Measurements from ENCODE around the gene ERCC6.

ERCC6 gene

DNA sequence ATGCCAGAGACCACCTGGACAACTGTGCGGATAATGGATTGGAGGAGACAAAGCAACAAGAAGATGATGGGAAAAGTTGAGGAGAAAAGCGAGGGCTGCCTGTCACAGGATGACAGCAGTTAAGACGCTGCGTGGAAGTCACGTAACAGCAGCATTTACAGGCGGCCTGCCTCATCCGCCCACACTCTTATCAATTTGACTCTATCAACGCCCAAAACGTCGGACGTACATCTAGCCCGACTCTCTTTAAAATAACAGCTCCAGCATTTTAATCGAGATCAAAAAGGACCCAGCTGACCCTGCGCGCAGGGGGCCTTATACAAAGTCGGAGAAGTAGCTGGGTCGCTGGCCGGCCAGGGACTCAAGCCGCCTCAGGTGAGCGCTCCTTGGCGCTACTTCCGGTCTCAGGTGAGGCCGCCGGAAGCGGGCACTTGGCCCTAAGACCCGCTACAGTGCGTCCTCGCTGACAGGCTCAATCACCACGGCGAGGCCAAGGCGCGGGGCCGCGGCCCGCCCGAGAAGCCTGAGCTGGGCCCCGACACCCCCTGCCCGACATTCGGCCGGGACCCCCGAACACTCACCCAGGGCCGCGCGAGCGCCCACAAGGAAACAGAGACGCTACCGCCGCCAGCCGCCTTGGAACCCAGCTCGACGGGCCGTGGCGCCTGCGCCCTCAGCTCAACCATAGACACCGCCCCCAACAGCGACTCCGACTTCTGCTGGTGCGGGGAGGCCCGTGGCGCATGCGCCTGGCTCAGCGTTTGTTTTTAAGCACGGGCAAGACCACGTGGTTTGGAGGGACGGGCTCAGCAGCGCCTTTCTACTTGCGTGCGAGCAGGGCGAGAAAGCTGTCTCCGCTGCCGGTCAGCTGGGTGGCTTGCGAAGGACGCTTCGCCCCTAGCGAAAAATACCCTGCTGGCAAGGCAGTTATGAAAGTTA lies at the start of gene ERCC6:
Gene ERCC6, minus strand, starts transcription at position 741 of the 939 bp plus-strand sequence.
- DNase-seq (ENCODE audit: low read depth), result peak; percentile 99
- TF ChIP-seq, protein P1, sequence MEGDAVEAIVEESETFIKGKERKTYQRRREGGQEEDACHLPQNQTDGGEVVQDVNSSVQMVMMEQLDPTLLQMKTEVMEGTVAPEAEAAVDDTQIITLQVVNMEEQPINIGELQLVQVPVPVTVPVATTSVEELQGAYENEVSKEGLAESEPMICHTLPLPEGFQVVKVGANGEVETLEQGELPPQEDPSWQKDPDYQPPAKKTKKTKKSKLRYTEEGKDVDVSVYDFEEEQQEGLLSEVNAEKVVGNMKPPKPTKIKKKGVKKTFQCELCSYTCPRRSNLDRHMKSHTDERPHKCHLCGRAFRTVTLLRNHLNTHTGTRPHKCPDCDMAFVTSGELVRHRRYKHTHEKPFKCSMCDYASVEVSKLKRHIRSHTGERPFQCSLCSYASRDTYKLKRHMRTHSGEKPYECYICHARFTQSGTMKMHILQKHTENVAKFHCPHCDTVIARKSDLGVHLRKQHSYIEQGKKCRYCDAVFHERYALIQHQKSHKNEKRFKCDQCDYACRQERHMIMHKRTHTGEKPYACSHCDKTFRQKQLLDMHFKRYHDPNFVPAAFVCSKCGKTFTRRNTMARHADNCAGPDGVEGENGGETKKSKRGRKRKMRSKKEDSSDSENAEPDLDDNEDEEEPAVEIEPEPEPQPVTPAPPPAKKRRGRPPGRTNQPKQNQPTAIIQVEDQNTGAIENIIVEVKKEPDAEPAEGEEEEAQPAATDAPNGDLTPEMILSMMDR (IDR thresholded peaks at IDR 0.05; ENCODE audit: low read length, missing control alignments), result no peak

GRCh38 chr10:49587981-49588380 lies 49.1 kb upstream of the ERCC6 start:
- TF ChIP-seq, protein P1 (IDR thresholded peaks at IDR 0.05; ENCODE audit: low read length, missing control alignments), result no peak
- no peak overlapping the region for H3K4me3 ChIP-seq (replicated peaks; ENCODE audit: low read depth, low read length)
- DNase-seq (ENCODE audit: low read depth), result no peak

More for the DNA sequence above, at the start of gene ERCC6:
- peak within 1 kb of the TSS; percentile 69 for H3K4me3 ChIP-seq (replicated peaks; ENCODE audit: low read depth, low read length)

- TF ChIP-seq, protein P1 (IDR thresholded peaks at IDR 0.05; ENCODE audit: low read length, missing control alignments), result no peak
- DNase-seq (ENCODE audit: low read depth), result peak; percentile 49
- H3K4me3 ChIP-seq (replicated peaks; ENCODE audit: low read depth, low read length), result no peak overlapping the region
Observed at GRCh38 chr10:49585387-49585786, 46.5 kb upstream of the ERCC6 start.

- TF ChIP-seq, protein P1 (IDR thresholded peaks at IDR 0.05; ENCODE audit: low read length, missing control alignments), result no peak
- DNase-seq (ENCODE audit: low read depth), result peak; percentile 39
- no peak overlapping the region for H3K4me3 ChIP-seq (replicated peaks; ENCODE audit: low read depth, low read length)
Observed at GRCh38 chr10:49579621-49580020, 40.7 kb upstream of the ERCC6 start.

GRCh38 chr10:49578392-49578791 lies 39.5 kb upstream of the ERCC6 start:
- no peak overlapping the region for H3K4me3 ChIP-seq (replicated peaks; ENCODE audit: low read depth, low read length)
- no peak for DNase-seq (ENCODE audit: low read depth)
- TF ChIP-seq, protein P1 (IDR thresholded peaks at IDR 0.05; ENCODE audit: low read length, missing control alignments), result no peak

- TF ChIP-seq, protein P1 (IDR thresholded peaks at IDR 0.05; ENCODE audit: low read length, missing control alignments), result no peak
- no peak overlapping the region for H3K4me3 ChIP-seq (replicated peaks; ENCODE audit: low read depth, low read length)
- no peak for DNase-seq (ENCODE audit: low read depth)
Observed at GRCh38 chr10:49577182-49577925, 38.4 kb upstream of the ERCC6 start.
